ENCODE measurements around the gene TP63. TPM values are rescaled to one million over a fixed set of nuclear protein-coding genes. Genes with fewer than 3 reads are reported as not detected.

The TP63 gene
- total RNA-seq, 1 experiment from 2014 or later, result 3.6 TPM

DNA sequence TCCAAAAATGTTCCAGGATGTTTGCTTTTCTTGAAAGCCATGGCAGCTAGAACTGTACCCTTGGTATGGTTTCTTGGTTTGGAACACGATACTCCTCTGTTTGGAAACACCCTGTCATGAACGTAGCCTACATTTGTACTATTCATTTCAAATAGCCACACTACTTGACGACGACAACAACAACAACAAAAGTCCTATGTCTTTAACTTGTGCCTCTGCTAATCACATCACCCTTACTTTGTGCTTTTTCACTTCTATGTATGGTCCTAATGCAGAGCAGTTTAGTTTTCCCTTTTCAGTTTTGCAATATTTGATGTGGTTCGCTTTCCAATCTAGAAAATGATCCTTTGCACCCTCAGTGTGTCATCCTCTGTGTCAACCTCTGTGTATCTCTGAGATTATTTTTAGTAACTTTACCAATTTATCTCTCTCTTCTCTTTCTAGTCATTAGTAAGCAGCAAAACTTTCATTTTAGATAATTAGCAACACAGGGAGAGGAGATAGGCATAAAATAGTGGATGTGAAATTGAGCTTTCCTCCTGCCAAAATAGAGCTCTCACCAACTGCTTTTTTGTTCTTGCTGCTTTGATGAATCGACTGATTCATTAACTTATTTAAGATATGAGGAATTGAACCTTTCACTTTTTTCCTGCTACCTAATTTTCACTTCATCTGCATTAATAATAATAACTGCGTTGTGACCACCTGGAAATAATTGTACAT, 44.1 kb upstream of the TP63 start:
- Histone ChIP-seq H3K4me1 (replicated peaks; ENCODE audit: insufficient read depth) (peaks cover 25% of the 10 kb centered on the region), H3K27ac (peak overlapping the region; percentile 86), H3K4me2 (peak overlapping the region; percentile 61; the same call in 1 of the 2 replicates), H3K4me3 (no peak overlapping the region), H4K20me1 (ENCODE audit: insufficient read depth) (no peaks in the 10 kb centered on the region), H3K9me2 (ENCODE audit: insufficient read depth) (no peaks in the 10 kb centered on the region), H3K36me3 (ENCODE audit: low read depth) (peaks cover 4% of the 10 kb centered on the region; the same call in 1 of the 2 replicates), H2AFZ (0 out of 2 replicates have a peak overlapping the region, but pooled peaks have one; percentile 59), H3F3A (ENCODE audit: insufficient read depth, low read depth) (peaks cover 16% of the 10 kb centered on the region; the same call in 1 of the 2 replicates), H3K27me3 (ENCODE audit: insufficient read depth, low read depth) (no peaks in the 10 kb centered on the region), H3K79me2 (ENCODE audit: low read depth) (no peaks in the 10 kb centered on the region), H3K9me3 (ENCODE audit: insufficient read depth, low read depth) (peaks cover 46% of the 10 kb centered on the region)
- no TSS peak for BruUV-seq (replicated peaks)
- CTCF ChIA-PET, result interaction anchor here (0.9 to 1.0 kb wide), 2 partner anchors 11 to 77 kb away, joined by 3 read pairs; no protein-coding TSS in a partner anchor
- intact Hi-C loops (cut with micrococcal nuclease; ENCODE audit: unreplicated experiment), result loop anchor here (5.0 kb wide), 1 partner anchor 350 kb away; no protein-coding TSS in a partner anchor
- TF ChIP-seq, protein P1, sequence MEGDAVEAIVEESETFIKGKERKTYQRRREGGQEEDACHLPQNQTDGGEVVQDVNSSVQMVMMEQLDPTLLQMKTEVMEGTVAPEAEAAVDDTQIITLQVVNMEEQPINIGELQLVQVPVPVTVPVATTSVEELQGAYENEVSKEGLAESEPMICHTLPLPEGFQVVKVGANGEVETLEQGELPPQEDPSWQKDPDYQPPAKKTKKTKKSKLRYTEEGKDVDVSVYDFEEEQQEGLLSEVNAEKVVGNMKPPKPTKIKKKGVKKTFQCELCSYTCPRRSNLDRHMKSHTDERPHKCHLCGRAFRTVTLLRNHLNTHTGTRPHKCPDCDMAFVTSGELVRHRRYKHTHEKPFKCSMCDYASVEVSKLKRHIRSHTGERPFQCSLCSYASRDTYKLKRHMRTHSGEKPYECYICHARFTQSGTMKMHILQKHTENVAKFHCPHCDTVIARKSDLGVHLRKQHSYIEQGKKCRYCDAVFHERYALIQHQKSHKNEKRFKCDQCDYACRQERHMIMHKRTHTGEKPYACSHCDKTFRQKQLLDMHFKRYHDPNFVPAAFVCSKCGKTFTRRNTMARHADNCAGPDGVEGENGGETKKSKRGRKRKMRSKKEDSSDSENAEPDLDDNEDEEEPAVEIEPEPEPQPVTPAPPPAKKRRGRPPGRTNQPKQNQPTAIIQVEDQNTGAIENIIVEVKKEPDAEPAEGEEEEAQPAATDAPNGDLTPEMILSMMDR (conservative IDR thresholded peaks at IDR 0.05), result no peak
- TF ChIP-seq EZH2 (IDR thresholded peaks at IDR 0.05; ENCODE audit: low read depth), result no peak
- DNase-seq, result no peak
- POLR2A ChIA-PET (ENCODE audit: unreplicated experiment), result no interaction called here

DNA sequence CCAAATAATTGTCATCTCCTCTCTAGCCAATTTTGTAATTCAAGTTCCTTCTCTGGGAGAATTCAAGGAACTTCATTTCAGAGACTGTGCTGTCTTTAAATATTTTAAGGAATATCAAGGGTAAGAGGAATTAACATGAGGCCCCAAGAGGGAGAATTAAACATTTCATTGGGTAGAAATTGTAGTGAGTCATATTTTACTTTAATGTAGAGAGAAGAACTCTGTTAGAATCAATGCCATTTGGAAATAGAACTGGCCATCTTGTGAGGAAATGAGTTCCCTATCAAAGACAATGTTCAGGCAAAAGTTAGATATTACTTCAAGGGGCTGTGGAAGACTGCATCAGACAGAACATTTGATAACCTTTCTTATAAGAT, 43.5 kb upstream of the TP63 start:
- H3K4me2 ChIP-seq, result peak overlapping the region; percentile 61
- no peak for DNase-seq
- peak overlapping the region; percentile 59; the same call in 1 of the 2 replicates for H2AFZ ChIP-seq
- H3K9me3 ChIP-seq (ENCODE audit: insufficient read depth, low read depth), result peaks cover 46% of the 10 kb centered on the region
- H3K27me3 ChIP-seq (ENCODE audit: insufficient read depth, low read depth), result no peaks in the 10 kb centered on the region
- BruUV-seq (replicated peaks), result no TSS peak
- H3K27ac ChIP-seq, result peak overlapping the region; percentile 86
- H3F3A ChIP-seq (ENCODE audit: insufficient read depth, low read depth), result peaks cover 16% of the 10 kb centered on the region; the same call in 1 of the 2 replicates
- H3K4me1 ChIP-seq (replicated peaks; ENCODE audit: insufficient read depth), result peaks cover 25% of the 10 kb centered on the region
- peaks cover 4% of the 10 kb centered on the region; the same call in 1 of the 2 replicates for H3K36me3 ChIP-seq (ENCODE audit: low read depth)
- no peaks in the 10 kb centered on the region for H3K79me2 ChIP-seq (ENCODE audit: low read depth)
- CTCF ChIA-PET, result no interaction called here
- POLR2A ChIA-PET (ENCODE audit: unreplicated experiment), result no interaction called here
- intact Hi-C loops (cut with micrococcal nuclease; ENCODE audit: unreplicated experiment), result loop anchor here (5.0 kb wide), 1 partner anchor 350 kb away; no protein-coding TSS in a partner anchor
- no peak overlapping the region for H3K4me3 ChIP-seq
- TF ChIP-seq, protein P1 (conservative IDR thresholded peaks at IDR 0.05), result no peak
- TF ChIP-seq EZH2 (IDR thresholded peaks at IDR 0.05; ENCODE audit: low read depth), result no peak
- H4K20me1 ChIP-seq (ENCODE audit: insufficient read depth), result no peaks in the 10 kb centered on the region
- no peaks in the 10 kb centered on the region for H3K9me2 ChIP-seq (ENCODE audit: insufficient read depth)

DNA sequence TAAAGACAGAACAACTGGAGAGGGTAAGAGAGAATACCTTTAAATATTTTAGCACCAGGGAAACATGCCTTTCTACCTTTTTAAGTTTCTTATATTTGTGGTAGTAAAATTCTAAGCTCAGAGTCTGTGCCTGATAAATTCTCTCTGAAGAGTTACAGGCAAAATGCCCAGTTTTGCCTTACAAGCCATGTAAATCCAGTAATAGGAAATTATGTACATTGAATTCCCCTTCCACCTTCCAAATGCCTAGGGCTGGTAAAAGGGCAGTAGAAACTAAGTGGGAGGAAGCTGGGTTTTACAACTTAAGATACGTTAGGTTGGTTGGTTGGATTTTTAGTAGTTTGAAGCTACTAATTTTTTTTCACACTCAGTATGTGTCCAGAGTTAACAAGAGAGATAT, 43.1 kb upstream of the TP63 start:
- Histone ChIP-seq H3K36me3 (ENCODE audit: low read depth) (peaks cover 4% of the 10 kb centered on the region; the same call in 1 of the 2 replicates), H3K27me3 (ENCODE audit: insufficient read depth, low read depth) (no peaks in the 10 kb centered on the region), H3K79me2 (ENCODE audit: low read depth) (no peaks in the 10 kb centered on the region), H3K4me3 (0 out of 2 replicates have a peak overlapping the region, but pooled peaks have one; percentile 5), H3K4me2 (peak overlapping the region; percentile 61), H2AFZ (peak overlapping the region; percentile 59), H3K9me2 (ENCODE audit: insufficient read depth) (no peaks in the 10 kb centered on the region), H4K20me1 (ENCODE audit: insufficient read depth) (no peaks in the 10 kb centered on the region), H3K4me1 (replicated peaks; ENCODE audit: insufficient read depth) (peaks cover 25% of the 10 kb centered on the region), H3K27ac (peak overlapping the region; percentile 86), H3K9me3 (ENCODE audit: insufficient read depth, low read depth) (peaks cover 48% of the 10 kb centered on the region), H3F3A (ENCODE audit: insufficient read depth, low read depth) (peaks cover 16% of the 10 kb centered on the region; the same call in 1 of the 2 replicates)
- CTCF ChIA-PET, result interaction anchor here (1.0 kb wide), 1 partner anchor 14 kb away, joined by 3 read pairs; no protein-coding TSS in a partner anchor
- intact Hi-C loops (cut with micrococcal nuclease; ENCODE audit: unreplicated experiment), result loop anchor here (5.0 kb wide), 1 partner anchor 349 kb away; no protein-coding TSS in a partner anchor
- no peak for DNase-seq
- BruUV-seq (replicated peaks), result TSS peak; percentile 33
- POLR2A ChIA-PET (ENCODE audit: unreplicated experiment), result interaction anchor here (0.5 to 0.7 kb wide), 2 partner anchors 360 to 488 kb away, joined by 3 to 4 read pairs; no protein-coding TSS in a partner anchor
- no peak for TF ChIP-seq EZH2 (IDR thresholded peaks at IDR 0.05; ENCODE audit: low read depth)
- TF ChIP-seq, protein P1 (conservative IDR thresholded peaks at IDR 0.05), result no peak

All from PC-9 (cell line).